ENCODE measurements around the gene JADE2. TPM values are rescaled to one million over a fixed set of nuclear protein-coding genes. Genes with fewer than 3 reads are reported as not detected.
"Not testable (repeated sequence)": the region's sequence is repeated elsewhere in the genome, so short reads cannot be mapped to it uniquely, and the experiment has no call there.

The JADE2 gene
- total RNA-seq, 1 donor from 2014 or later = 21.6 TPM

DNA sequence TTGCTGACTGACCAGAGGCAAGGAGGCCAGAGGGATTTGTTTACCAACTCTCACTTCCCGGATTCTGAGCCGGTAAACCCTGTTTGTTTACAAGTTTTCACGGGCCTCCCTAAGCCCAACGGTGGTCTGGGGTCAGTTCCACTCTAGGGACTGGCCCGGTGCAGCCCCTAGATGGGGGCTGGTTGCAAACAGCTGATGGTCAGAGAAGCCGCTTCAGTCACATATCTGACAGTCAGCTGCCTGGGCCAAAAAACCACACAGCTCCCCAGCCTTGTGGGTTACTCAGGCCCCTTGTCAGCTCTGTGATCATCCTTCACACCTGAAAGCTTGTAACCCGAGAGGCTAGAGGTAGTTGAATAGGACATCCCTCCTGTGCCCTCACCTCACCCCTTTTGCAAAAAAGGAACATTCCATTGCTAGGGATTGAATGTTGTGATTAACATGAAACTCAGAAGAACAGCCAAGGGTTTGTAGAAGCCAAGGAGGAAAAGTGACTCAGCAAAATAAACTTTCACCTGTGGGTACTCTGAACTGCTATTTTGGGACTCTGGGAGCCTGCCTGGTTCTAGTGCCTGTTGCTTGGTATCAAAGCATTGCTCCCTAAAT is 66.8 kb downstream of the JADE2 start:
- no peak for DNase-seq (ENCODE audit: low read depth)
- TF ChIP-seq, protein P1, sequence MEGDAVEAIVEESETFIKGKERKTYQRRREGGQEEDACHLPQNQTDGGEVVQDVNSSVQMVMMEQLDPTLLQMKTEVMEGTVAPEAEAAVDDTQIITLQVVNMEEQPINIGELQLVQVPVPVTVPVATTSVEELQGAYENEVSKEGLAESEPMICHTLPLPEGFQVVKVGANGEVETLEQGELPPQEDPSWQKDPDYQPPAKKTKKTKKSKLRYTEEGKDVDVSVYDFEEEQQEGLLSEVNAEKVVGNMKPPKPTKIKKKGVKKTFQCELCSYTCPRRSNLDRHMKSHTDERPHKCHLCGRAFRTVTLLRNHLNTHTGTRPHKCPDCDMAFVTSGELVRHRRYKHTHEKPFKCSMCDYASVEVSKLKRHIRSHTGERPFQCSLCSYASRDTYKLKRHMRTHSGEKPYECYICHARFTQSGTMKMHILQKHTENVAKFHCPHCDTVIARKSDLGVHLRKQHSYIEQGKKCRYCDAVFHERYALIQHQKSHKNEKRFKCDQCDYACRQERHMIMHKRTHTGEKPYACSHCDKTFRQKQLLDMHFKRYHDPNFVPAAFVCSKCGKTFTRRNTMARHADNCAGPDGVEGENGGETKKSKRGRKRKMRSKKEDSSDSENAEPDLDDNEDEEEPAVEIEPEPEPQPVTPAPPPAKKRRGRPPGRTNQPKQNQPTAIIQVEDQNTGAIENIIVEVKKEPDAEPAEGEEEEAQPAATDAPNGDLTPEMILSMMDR (conservative IDR thresholded peaks at IDR 0.05; ENCODE audit: low read depth, low read length) = no peak

DNA sequence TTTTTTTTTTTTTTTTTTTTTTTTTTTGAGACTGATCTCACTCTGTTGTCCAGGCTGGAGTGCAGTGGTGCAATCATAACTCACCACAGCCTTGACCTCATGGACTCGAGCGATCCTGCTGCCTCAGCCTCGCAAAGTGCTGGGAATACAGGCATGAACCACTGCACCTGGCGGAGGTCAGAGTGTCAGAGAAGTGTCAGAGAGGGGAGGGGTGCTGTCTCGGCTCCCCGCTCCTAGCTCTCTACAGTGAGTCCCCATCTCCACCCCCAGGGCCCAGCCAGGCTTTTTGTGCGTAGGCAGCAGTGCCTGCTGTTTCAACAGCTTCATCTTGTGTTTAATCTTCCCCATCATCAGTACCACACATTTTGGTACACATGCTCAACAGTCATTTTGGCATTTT is 68.9 kb downstream of the JADE2 start:
- H3K4me3 ChIP-seq (ENCODE audit: low read depth, low read length) = no peak overlapping the region
- DNase-seq (ENCODE audit: low read depth) = no peak
- TF ChIP-seq, protein P1 (conservative IDR thresholded peaks at IDR 0.05; ENCODE audit: low read depth, low read length) = no peak

More for the DNA sequence above, 66.8 kb downstream of the JADE2 start:
- no peak overlapping the region for H3K4me3 ChIP-seq (ENCODE audit: low read depth, low read length)

DNA sequence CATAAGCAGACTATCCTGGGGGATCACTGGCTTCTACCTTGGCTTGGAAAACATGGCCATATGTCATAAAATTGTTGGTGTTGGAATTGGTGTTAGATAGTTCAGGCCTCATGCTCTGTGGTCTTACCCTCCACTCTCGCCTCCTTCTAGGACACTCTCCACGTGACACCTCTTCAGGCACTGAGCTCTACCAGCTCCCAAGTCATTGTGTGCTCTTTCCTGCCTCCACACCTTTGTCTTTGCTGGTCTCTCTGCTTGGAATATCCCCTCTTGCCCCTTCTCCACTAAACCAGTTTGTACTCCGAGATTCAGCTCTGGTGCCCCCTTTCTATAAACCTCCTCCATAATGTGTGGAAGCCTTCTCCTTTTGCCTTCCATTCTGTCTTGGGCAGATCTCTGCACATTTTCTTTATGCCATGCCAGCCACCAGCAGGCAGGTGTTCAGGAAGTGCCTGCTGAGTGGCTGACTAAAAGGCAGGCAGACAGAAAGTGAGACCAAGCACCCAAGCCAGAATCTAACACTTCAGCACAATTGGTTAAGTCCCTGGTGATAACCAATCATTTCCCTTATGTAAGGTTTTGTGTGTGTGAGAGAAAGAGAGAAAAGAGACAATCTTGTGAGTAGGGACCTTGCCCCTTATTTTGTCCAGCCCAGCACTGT is 69.5 kb downstream of the JADE2 start:
- no peak overlapping the region for H3K4me3 ChIP-seq (ENCODE audit: low read depth, low read length)
- DNase-seq (ENCODE audit: low read depth) = no peak
- TF ChIP-seq, protein P1 (conservative IDR thresholded peaks at IDR 0.05; ENCODE audit: low read depth, low read length) = no peak

DNA sequence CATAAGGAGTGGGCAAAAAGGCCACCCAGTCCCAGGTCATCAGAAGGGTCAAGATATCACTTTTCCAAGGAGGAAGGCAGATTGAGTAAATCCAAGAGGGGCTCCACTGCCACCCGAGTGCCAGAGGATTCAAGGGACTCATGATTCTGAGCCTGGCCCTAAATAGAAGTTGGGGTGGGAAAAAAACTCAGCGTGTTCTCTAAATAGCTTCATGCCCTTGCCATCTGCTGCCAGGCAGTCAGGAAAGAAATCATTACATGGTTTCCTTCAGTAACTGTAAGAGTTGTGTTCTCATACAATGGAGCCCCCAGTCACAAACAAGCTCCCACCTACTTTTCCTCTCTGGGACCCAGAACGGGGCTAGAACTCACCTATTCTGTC is 70.0 kb downstream of the JADE2 start:
- no peak for DNase-seq (ENCODE audit: low read depth)
- TF ChIP-seq, protein P1 (conservative IDR thresholded peaks at IDR 0.05; ENCODE audit: low read depth, low read length) = no peak
- no peak overlapping the region for H3K4me3 ChIP-seq (ENCODE audit: low read depth, low read length)

DNA sequence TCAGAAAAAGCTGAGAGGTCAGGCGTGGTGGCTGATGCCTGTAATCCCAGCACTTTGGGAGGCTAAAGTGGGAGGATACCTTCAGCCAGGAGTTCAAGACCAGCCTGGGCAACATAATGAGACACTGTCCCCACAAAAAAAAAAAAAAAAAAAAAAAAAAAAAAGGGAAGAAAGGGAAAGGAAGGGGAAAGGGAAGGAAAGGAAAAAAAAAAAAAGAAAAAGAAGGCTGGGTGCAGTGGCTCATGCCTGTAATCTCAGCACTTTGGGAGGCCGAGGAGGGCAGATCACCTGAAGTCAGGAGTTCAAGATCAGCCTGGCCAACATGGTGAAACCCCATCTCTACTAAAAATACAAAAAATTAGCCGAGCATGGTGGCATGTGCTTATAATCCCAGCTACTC is 74.3 kb downstream of the JADE2 start:
- DNase-seq (ENCODE audit: low read depth); H3K4me3 ChIP-seq (ENCODE audit: low read depth, low read length): not testable (repeated sequence)

DNA sequence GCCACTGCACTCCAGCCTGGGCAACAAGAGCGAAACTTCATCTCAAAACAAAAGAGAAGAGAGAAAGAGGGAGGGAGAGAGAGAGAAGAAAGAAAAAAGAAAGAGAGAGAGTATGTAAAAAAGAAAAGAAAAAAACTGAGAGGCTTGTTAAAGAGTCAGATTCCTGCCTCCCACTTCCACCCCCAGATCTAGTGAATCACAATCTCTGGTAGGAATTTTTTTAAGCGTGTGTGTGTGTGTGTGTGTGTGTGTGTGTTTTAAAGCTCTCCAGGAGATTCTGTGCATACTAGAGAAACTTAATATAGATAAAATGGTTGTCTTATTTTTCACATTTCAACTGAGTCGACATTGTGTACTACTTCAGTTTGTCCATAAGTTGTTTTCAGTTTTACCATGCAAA is 75.1 kb downstream of the JADE2 start:
- no peak for DNase-seq (ENCODE audit: low read depth)
- no peak overlapping the region for H3K4me3 ChIP-seq (ENCODE audit: low read depth, low read length)
- TF ChIP-seq, protein P1 (conservative IDR thresholded peaks at IDR 0.05; ENCODE audit: low read depth, low read length) = no peak

DNA sequence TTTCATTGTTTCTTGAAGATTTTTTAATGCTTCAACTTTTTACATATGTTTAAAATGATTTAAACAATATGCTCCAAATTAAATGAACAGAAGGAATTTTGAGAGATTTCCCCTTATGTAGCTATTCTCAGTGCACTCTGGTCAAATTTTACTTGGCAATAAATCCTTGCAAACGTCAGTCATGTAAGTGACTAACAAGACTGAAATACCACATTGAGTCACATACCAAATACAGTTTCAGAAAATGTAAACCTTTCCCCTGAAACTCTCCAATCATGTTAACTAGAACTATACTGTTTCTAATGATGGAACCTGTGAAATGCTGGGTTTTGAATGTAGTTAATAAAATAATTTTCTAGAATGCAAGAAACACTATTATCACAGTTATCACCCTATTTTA is 77.6 kb downstream of the JADE2 start:
- DNase-seq (ENCODE audit: low read depth) = no peak
- no peak overlapping the region for H3K4me3 ChIP-seq (ENCODE audit: low read depth, low read length)
- TF ChIP-seq, protein P1 (conservative IDR thresholded peaks at IDR 0.05; ENCODE audit: low read depth, low read length) = no peak
